H1 (cell line): ENCODE measurements around the gene ANGEL2. TPM values are rescaled to one million over a fixed set of nuclear protein-coding genes. Genes with fewer than 3 reads are reported as not detected.
A peak's percentile ranks its signal among the peaks of the same experiment; 100 is the strongest.

Experiments used
- ATF2 ChIP-seq: IDR thresholded peaks from 2 replicates; pipeline ENCODE4 v1.6.1; 2012; ENCODE audit warnings: low read length, inconsistent platforms
- RAD21 ChIP-seq, 2 experiments: IDR thresholded peaks in 1 of 2; conservative IDR thresholded peaks in 1 of 2; 2 replicates each; pipeline ENCODE4 v1.6.1; 2011; ENCODE audit warnings: low read depth in 2 of 2, low read length in 2 of 2, improper control_type of control experiment in 1 of 2, inconsistent platforms in 1 of 2, mild to moderate bottlenecking in 1 of 2, moderate library complexity in 1 of 2
- RFX5 ChIP-seq: IDR thresholded peaks from 2 replicates; pipeline ENCODE4 v1.6.1; 2011; ENCODE audit warnings: low read depth, low read length, improper control_type of control experiment, borderline replicate concordance
- SAP30 ChIP-seq: fragments of 300-600 bp; sonication (generic); IDR thresholded peaks from 2 replicates; pipeline ENCODE4 v1.7.1; 2012; ENCODE audit warnings: low read length, moderate library complexity, mild to moderate bottlenecking, inconsistent platforms; ENCODE audit not compliant: insufficient read depth, insufficient replicate concordance
- SIX5 ChIP-seq: IDR thresholded peaks from 2 replicates; pipeline ENCODE4 v1.6.1; 2011; ENCODE audit warnings: mild to moderate bottlenecking, low read depth, low read length
- polyA plus RNA-seq, 7 experiments: library from polyadenylated mRNA; depleted of rRNA in 3 of 7; stranded (reverse) in 5 of 7; unstranded in 2 of 7; fragments of >200 nt in 5 of 7; fragments of 200-250 nt in 2 of 7; gene quantifications; 1 replicate in 5 of 7; 2 replicates in 1 of 7; 4 replicates in 1 of 7; pipeline versions ENCODE4 v1.2.1 to v1.2.3, GENCODE V29; 2011 to 2013; ENCODE audit warnings: missing spikeins in 2 of 7, mixed read lengths in 2 of 7
- total RNA-seq: library from RNA; stranded (reverse); fragmentation: NEBNext Ultra II Directional; extraction: Animal tissue kit (Norgen Biotek cat#: 25700); gene quantifications from 2 replicates; pipeline ENCODE4 v1.2.1, GENCODE V29; 2021

ANGEL2 gene
- total and polyA plus RNA-seq, 2 of the 8 experiments (the other 6 are each of a cell fraction or from before 2014, with no cell fraction given), result 18.1 to 39.9 TPM

- TF ChIP-seq ATF2 (no peak), RFX5 (no peak), RAD21 (IDR thresholded peaks at IDR 0.05 in 1 of 2, conservative IDR thresholded peaks at IDR 0.05 in 1 of 2; ENCODE audit: low read depth in 2 of 2, low read length in 2 of 2) (peak in 1 of 2 experiments; percentile 42; a peak in 2 of 4 replicates), SIX5 (no peak), SAP30 (no peak)
Observed at GRCh38 chr1:213061263-213061662, 45.6 kb upstream of the ANGEL2 start (continued).
